Activated CD8-positive, alpha-beta memory T cell treated with anti-CD3 and anti-CD28 coated beads for 4 hours (primary cell): ENCODE data around the gene GPR37.

Experiments used
- DNase-seq, 2 donors: peaks; one replicate each; pipeline ENCODE4 v3.0.0-alpha.2; 2020; ENCODE audit warnings: low read depth in 2 of 2

Gene GPR37

DNA sequence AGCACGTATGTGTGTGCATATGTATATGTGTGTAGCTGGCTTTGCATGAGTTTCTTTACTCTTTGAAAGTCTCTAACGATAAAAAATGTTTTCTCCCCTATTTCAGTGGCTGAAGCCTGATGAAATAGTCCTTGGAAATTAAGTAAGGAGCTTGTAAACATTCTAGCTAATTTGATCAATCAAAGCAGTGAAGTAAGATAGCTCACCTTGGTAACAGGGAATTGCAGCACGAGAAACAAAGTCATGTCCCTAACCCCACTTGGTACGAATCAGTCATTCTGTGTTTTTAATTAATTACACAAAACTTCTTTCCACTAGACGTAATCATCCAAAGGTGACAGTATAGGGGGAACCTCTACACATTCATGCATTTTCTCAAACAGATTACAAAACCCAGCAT, 41.5 kb downstream of the GPR37 start:
- no peak for DNase-seq

DNA sequence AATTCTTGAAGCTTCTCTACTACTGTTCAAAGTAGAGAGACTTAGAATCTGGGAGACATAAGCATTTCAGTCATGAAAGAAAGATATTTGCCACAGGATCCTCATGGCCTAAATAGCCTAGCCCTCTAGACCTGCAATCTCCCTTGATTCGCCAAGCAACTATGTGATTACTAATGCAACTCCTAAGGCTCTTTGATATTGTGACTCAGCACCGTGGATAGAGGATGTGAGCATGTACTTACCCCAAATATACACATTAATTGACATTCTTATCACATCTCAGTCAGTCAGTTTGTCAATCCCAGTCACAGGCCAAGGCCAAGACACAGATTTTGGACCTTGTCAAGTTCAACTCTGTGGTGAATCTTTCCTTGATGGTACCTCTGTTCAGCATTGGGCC, 42.6 kb downstream of the GPR37 start:
- no peak for DNase-seq

DNA sequence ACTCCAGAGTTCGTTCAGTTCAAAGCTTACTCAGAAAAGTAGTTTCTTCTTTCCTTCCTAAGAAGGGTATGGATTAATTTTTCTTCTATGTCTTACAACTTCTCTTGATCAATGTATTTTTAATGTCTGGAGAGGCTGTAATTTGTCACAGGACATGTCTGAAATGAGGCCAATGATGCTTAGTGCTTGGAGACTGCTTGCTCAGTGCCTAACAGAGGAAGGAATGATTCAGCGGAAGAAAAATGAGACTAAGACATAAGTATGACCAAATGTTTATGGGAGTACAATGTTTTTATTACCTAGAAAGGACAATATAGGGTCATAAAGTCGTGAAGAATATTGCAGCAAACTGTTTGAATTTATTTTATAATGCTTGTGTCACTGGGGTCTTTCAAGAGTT, 43.3 kb downstream of the GPR37 start:
- DNase-seq = no peak

DNA sequence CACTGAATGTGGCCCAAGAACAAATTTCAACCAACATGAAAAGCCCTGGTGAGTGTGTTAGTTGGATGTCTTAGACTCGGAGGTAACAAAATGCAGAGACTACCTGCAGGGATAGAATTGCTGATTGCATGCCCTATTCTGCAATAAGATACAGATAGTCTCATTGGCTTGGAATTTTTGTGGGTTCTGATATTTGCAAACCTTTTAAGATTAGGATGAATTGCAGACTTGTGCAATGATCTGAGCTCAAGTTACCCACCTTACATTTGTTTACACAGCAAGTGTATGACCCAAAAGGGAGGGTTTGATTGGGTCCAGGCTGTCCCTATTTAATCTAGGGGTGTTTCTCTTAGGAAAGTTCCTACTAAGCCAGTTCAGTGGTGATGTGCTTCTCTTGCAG, 45.4 kb downstream of the GPR37 start:
- no peak for DNase-seq

DNA sequence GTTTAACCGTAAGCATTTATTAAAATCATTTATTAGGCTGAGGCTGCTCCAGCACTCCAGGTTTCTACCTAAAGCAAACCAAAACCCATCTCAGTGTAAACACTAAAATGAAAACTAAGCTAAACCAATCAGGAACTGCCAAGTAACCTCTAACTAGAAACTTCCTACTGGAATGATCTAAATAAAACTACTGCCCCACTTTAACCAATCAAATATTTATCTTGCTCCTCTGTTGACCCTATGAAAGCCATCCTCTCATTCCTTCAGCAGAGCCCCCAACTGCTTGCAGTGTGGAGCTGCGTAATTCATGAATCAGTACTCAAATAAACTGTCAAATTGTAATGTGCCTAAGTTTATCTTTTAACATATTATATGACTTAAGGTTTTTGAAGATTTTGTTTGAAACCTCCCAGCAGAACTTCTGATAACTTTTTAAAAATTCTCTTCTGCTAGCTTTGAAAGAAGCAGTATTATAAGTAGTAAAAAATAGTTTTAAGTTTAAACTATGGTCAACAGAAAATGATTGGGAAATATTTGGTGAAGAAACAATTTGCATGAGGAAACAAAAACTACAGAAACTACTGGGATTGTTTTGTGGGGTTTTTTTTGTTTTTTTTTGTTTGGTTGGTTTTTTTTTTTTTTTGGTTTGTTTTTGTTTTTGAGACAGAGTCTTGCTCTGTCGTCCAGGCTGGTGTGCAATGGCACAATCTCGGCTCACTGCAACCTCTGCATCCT, 47.4 kb downstream of the GPR37 start:
- no peak for DNase-seq

DNA sequence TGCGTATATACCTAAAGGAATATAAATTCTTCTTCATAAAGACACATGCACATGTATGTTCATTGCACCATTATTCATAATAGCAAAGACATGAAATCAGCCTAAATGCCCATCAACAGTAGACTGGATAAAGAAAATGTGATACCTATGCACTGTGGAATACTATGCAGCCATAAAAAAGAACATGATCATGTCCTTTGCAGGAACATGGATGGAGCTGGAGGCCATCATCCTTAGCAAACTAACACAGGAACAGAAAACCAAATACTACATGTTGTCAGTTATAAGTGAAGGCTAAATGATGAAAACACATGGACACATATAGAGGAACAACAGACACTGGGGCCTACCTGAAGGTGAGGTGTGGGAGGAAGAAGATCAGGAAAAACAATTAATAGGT, 48.7 kb downstream of the GPR37 start:
- DNase-seq = no peak

DNA sequence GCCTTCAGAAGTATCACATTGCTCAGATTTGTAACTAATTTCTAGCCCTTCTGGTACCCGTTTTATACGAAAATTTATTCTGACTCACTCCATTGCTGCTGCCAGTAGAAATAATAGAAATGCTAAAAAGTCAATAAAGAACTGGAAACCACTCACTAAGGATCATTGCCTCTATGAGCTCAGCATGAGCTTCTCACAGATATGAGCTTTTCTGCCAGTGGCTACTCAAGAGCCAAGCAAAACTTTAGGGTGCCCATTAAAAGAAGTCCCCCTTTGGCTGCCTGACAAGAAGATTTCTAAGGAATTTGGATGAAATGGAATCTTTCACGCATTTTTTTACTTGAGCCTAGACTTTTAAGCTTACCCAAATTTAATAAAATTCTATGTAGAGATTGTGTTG, 52.5 kb downstream of the GPR37 start:
- DNase-seq = no peak

DNA sequence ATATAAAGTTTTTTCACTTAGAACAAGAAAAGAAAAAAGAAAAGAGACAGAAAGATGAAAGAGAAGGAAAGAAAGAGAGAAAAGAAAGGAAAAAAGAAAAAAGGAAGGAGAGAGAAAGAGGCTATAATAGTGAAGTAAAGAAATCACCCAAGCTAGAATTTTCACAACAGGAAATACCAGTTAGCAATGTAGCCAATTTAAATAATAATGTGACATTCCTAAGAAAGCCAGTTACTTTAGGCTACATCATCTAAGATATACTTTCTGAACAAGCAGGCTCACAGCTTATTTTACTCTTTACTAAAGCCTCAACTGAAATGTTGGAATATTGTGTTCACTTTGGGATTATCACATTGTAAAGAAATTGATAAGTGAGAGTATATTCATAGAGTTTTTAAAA, 53.6 kb downstream of the GPR37 start:
- no peak for DNase-seq

DNA sequence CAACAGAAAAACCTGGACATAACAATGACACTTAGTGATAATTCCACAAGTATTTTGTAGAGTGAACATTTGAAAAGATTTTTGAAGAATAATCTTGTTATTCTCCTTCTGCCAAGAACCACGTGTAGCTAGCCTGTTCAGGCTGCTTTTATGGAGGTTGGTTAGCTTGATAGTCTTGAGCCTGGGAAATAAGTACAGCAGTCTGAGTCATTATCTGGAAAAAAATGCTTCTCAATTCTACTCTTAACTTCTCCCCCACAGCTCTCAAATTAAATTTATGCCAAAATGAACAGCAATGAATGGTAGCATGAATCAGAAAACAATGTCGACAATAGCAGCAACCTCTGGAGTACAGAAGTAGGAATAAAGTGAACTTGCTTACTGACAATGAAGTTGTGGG, 63.2 kb downstream of the GPR37 start:
- DNase-seq = no peak

DNA sequence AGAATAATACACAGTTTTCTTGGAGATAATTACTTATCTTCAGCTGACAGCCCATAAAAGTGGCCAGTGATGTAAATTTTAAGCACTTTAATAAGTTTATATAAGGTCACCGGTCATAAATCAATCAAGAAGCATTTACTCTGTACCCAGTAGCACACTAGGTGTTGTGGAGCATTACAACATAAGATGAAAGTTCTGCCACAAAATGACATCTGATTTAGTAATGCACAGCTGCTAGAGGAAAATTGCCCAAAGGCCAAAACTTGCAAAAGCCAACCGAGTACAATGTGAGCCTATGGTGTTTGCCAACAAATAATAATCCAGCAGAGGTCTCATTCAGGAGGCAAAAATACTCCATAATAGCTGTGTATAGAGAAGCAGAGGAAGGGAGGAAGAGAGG, 63.6 kb downstream of the GPR37 start:
- no peak for DNase-seq

DNA sequence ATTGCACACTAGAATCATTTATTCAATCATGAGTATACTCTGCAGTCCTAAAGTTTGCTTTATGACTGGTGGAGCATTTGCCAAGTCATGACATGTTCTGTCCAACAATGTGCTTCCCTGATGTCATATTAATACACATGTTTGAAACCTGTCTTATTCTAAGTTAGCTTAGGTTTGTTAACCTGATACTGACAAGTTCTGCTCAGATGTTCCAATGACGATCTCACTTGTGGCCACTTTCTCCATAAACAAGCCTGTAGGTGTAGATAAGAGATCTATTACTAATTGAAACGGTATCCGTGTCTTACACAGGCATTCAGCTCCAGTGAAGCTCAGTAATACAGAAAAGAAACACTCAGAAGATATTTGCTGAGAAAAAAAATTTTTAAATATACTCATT, 64.9 kb downstream of the GPR37 start:
- no peak for DNase-seq

DNA sequence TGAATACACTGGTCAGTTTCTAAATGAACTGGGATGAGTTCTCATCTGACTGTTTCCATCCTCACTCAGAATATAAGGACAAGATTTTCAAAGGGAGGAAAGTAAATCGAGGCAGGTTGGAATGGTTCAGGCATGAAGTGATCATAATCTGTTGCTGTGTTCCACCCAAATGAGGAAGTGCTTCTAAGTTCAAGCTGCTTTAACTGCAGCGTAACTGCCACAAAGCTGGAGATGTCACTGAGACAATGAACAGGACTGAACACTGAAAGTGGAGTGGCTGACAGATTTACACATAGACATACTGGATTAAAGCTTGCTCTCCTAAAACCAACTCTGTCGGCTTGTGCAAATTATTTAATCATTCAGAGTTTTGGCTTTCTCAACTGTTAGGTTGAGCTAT, 66.6 kb downstream of the GPR37 start:
- DNase-seq = no peak

DNA sequence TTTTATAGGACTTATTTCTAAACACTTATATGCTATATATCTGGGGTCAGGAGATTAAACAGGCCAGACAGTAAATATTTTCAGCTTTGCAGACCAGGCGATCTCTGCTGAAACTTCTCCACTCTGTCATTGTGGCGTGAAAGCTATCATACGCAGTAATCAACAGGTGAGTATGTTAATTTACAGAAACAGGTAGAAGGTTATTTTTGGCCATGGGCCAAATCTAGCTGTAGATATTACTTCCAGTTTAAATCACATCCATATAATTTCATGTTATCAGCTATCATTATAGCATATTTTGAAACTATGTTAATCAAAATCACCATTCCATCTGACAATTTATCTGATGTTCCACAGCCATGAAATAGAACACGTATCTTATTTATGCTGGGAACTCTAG, 67.8 kb downstream of the GPR37 start:
- DNase-seq = no peak
